Fibroblast of villous mesenchyme (primary cell): ENCODE data around the gene CEP43. TPM values are rescaled to one million over a fixed set of nuclear protein-coding genes. Genes with fewer than 3 reads are reported as not detected.

Experiments used
- DNase-seq: peaks from one replicate; pipeline ENCODE4 v3.0.0-alpha.2; 2010; ENCODE audit warnings: low read depth
- H3K4me3 ChIP-seq: 2 replicates; pipeline ENCODE4 v1.5.1; 2011; ENCODE audit warnings: low read depth, mild to moderate bottlenecking, low read length
- CTCF ChIP-seq: IDR thresholded peaks from 2 replicates; pipeline ENCODE4 v1.5.1; 2012; ENCODE audit warnings: low read depth, mild to moderate bottlenecking, low read length; ENCODE audit not compliant: insufficient read depth
- total RNA-seq: library from RNA; depleted of rRNA; stranded (reverse); fragments of >200 nt; gene quantifications from 2 replicates; pipeline ENCODE4 v1.2.3, GENCODE V29; 2012

Gene CEP43
- total RNA-seq, 1 donor = 37.6 TPM

DNA sequence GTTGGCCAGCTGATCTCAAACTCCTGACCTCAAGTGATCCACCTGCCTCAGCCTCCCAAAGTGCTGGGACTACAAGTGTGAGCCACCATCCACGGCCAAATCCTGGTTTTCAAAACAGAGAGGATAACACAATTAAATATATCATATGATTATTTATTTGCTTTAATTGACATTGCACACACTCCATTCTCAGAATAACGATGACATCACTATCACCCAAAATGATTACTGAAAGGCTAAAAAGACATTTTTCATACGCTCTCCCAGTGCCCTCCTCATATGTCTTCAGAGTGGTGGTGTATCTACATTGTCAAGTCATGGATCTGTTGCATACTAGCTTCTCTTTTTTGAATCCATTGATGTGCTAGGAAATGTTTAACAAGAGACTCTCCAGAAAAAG, 18.5 kb upstream of the CEP43 start:
- TF ChIP-seq CTCF = no peak
- DNase-seq = no peak
- H3K4me3 ChIP-seq = no peak overlapping the region

DNA sequence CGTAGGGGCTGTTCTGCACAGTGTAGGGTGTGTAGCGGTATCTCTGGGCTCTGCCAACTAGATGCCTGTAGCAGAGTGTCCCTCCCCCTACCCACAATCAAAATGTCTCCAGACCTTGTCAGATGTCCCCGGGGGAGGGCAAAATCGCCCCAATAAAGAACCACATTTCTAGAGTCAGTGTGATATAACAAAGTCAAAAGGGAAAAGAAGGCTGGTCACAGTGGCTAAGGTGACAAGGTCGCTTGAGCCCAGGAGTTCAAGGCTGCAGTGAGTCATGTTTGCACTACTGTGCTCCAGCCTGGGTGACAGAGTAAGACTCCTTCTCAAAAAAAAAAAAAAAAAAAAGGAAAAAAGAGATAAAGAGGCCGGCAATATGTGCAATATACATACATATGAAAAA, 11.7 kb upstream of the CEP43 start:
- DNase-seq = no peak
- TF ChIP-seq CTCF = no peak
- no peak overlapping the region for H3K4me3 ChIP-seq

GRCh38 chr6:166987930-166988329, 11.3 kb upstream of the CEP43 start:
- DNase-seq = no peak
- no peak for TF ChIP-seq CTCF
- no peak overlapping the region for H3K4me3 ChIP-seq

- no peak for TF ChIP-seq CTCF
- H3K4me3 ChIP-seq = no peak overlapping the region
- no peak for DNase-seq
Observed at GRCh38 chr6:166988674-166989201, 10.5 kb upstream of the CEP43 start.

DNA sequence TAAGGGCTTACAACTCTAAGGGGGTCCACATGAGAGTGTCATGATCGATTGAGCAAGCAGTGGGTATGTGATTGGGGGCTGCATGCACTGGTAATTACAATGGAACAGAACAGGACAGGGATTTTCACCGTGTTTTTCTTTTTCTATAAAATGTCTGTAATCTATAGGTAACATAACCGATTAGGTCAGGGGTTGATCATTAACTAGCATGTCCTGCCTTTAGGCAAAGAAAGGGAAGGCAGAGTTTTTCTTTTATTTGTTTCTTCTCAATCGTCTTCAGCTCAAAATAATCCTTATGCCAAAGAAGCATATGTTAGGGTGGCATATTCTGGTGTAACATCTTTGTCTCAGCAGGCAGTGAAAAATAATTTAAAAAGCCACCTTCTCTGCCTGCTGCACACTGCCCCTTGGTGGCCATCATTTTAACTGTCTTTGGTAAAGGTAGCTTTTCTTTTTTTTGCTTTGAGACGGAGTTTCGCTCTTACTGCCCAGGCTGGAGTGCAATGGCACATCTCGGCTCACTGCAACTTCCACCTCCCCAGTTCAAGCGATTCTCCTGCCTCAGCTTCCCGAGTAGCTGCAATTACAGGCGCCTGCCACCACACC, 9.7 kb upstream of the CEP43 start:
- DNase-seq = peak; percentile 63
- peak; percentile 61 for TF ChIP-seq CTCF
- H3K4me3 ChIP-seq = no peak overlapping the region

DNA sequence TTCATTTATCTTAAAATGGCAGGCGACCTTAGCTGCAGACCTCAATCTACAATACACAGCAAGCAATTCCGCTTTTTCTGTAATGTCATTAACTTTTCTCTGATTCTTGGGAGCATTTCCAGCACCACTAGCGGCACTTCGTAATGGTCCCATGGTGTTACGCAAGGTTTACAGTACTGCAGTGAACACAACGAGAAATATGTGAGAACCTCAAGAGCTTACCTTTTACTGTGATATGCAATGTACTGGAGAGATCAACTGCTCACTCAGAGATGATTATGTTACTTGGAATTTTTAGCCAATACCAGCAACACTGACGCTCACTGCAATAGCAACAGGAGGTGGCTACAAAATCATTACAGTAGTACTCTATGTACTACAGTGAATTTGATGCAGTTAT, 2.8 kb upstream of the CEP43 start:
- no peak for TF ChIP-seq CTCF
- peak; percentile 51 for DNase-seq

DNA sequence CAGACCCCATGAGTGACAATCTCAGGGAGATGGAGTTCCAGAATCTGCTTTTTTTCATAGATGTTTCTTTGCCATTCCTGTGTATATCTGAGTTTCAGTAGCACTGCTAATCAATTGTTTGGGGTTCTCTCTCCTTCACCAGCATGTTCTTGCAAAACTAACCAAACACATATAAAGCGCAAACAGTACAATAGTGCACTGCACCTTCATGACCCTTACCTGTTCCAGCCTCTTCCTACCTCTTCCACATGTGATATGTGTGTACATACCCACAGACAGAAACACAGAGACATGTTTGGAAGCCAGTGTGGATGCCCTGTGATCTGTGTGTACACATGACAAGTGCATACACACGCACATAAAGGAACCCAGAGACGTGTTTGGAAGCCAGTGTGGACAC, 1.8 kb upstream of the CEP43 start:
- H3K4me3 ChIP-seq = peak overlapping the region; percentile 95
- no peak for TF ChIP-seq CTCF
- DNase-seq = no peak

More for the DNA sequence above, 2.8 kb upstream of the CEP43 start:
- H3K4me3 ChIP-seq = no peak overlapping the region
